ENCODE measurements around the gene NRDC. TPM values are rescaled to one million over a fixed set of nuclear protein-coding genes. Genes with fewer than 3 reads are reported as not detected.

The NRDC gene
- total and polyA plus RNA-seq, 9 of the 15 experiments (the other 6 are each of a cell fraction or from before 2014, with no cell fraction given) = 102 to 371 (median 201) TPM

DNA sequence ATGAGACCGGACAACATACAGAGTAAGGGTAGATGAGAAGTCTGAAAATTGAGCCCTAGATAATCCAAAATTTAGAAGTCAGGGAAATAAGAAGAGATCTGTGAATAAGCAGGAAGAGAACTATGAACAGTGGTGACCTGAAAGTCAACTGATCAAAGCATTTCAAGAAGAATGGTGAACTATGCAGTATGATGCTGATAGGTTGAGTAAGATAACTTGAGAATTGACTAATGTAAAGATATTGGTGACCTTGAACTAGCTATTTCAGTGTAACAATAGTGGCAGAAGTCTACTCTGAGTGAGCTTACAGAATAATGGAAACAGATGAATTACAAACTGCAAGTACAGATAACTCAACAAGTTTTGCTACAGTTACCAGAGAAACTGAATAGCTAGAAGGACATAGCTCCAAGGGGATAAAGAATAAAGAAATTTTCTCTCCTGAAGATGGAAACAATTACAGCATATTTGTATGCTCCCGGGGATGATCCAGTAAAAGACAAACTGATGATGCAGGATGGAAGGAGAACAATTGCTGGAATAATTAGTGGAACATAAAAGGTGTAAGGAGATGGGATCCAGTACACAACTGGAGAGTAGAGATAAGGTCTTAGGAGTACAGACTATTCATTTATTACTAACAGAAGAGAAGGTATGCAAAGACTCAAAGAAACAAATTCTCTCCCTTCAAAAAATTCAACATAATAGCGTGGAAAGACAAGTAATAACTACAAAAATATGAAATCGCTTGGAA, 10.9 kb downstream of the NRDC start (continued):
- TF ChIP-seq HNRNPK (IDR thresholded peaks at IDR 0.05; ENCODE audit: low read depth, low read length, poor library complexity, severe bottlenecking) (no peak), ARID1B (IDR thresholded peaks at IDR 0.05) (peak; percentile 64; the same call in 1 of the 2 replicates), JUN (IDR thresholded peaks at IDR 0.05; ENCODE audit: borderline replicate concordance, low read depth, low read length) (no peak), JUN (CRISPR knock-in tag; IDR thresholded peaks at IDR 0.05; ENCODE audit: borderline replicate concordance) (no peak), BMI1 (IDR thresholded peaks at IDR 0.05; ENCODE audit: low read length) (no peak), ZBTB7A (IDR thresholded peaks at IDR 0.05; ENCODE audit: borderline replicate concordance, control insufficient read depth, low read depth, low read length) (no peak), ARNT (IDR thresholded peaks at IDR 0.05) (no peak), ZNF589 (CRISPR knock-in tag; IDR thresholded peaks at IDR 0.05; ENCODE audit: low read depth) (no peak), MYC (IDR thresholded peaks at IDR 0.05; ENCODE audit: low read depth, low read length) (no peak), MYC (CRISPR knock-in tag; IDR thresholded peaks at IDR 0.05; ENCODE audit: borderline replicate concordance, low read depth) (no peak), ZBTB8A (IDR thresholded peaks at IDR 0.05; ENCODE audit: partially characterized antibody) (no peak), SOX6 (IDR thresholded peaks at IDR 0.05) (peak; percentile 61; the same call in 1 of the 2 replicates), TFAM (CRISPR knock-in tag; conservative IDR thresholded peaks at IDR 0.05) (no peak), SMARCC2 (IDR thresholded peaks at IDR 0.05; ENCODE audit: low read depth) (no peak), PML (IDR thresholded peaks at IDR 0.05; ENCODE audit: low read length) (no peak), ZFX (CRISPR knock-in tag; IDR thresholded peaks at IDR 0.05) (no peak), CHCHD3 (CRISPR knock-in tag; IDR thresholded peaks at IDR 0.05) (no peak), ZNF766 (CRISPR knock-in tag; conservative IDR thresholded peaks at IDR 0.05) (no peak)
- TF ChIP-seq, protein P1, sequence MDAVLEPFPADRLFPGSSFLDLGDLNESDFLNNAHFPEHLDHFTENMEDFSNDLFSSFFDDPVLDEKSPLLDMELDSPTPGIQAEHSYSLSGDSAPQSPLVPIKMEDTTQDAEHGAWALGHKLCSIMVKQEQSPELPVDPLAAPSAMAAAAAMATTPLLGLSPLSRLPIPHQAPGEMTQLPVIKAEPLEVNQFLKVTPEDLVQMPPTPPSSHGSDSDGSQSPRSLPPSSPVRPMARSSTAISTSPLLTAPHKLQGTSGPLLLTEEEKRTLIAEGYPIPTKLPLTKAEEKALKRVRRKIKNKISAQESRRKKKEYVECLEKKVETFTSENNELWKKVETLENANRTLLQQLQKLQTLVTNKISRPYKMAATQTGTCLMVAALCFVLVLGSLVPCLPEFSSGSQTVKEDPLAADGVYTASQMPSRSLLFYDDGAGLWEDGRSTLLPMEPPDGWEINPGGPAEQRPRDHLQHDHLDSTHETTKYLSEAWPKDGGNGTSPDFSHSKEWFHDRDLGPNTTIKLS (IDR thresholded peaks at IDR 0.05; ENCODE audit: borderline replicate concordance, low read depth) = no peak
- TF ChIP-seq, protein P2, sequence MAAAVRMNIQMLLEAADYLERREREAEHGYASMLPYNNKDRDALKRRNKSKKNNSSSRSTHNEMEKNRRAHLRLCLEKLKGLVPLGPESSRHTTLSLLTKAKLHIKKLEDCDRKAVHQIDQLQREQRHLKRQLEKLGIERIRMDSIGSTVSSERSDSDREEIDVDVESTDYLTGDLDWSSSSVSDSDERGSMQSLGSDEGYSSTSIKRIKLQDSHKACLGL (CRISPR knock-in tag; IDR thresholded peaks at IDR 0.05; ENCODE audit: borderline replicate concordance, poor library complexity, severe bottlenecking) = no peak
- TF ChIP-seq, protein P3, sequence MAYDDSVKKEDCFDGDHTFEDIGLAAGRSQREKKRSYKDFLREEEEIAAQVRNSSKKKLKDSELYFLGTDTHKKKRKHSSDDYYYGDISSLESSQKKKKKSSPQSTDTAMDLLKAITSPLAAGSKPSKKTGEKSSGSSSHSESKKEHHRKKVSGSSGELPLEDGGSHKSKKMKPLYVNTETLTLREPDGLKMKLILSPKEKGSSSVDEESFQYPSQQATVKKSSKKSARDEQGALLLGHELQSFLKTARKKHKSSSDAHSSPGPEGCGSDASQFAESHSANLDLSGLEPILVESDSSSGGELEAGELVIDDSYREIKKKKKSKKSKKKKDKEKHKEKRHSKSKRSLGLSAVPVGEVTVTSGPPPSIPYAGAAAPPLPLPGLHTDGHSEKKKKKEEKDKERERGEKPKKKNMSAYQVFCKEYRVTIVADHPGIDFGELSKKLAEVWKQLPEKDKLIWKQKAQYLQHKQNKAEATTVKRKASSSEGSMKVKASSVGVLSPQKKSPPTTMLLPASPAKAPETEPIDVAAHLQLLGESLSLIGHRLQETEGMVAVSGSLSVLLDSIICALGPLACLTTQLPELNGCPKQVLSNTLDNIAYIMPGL (CRISPR knock-in tag; IDR thresholded peaks at IDR 0.05) = no peak
- TF ChIP-seq, protein P4, sequence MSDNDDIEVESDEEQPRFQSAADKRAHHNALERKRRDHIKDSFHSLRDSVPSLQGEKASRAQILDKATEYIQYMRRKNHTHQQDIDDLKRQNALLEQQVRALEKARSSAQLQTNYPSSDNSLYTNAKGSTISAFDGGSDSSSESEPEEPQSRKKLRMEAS (CRISPR knock-in tag; IDR thresholded peaks at IDR 0.05) = no peak
- TF ChIP-seq, protein P5, sequence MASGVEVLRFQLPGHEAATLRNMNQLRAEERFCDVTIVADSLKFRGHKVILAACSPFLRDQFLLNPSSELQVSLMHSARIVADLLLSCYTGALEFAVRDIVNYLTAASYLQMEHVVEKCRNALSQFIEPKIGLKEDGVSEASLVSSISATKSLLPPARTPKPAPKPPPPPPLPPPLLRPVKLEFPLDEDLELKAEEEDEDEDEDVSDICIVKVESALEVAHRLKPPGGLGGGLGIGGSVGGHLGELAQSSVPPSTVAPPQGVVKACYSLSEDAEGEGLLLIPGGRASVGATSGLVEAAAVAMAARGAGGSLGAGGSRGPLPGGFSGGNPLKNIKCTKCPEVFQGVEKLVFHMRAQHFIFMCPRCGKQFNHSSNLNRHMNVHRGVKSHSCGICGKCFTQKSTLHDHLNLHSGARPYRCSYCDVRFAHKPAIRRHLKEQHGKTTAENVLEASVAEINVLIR (CRISPR knock-in tag; IDR thresholded peaks at IDR 0.05) = no peak
